ENCODE measurements around the gene CTSL.

DNA sequence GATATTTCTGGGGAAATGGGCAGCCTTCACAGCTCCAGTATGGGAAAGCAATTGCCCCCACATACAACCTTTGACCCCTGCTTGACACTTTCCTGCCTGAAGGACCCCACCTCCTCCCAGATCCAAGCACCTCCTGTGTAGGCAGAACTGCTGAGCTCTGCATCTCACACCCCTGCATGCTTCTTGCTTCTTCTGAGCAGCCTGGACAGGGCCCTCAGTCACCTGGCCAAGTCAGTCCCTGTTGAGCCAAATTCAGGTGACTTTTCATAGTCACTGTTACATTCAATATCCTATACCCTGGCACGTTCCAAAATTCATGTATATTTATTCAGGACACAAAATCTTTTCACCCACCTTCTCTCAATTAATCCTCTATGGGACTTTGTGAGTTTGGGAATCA lies 30.4 kb upstream of the CTSL start:
- TF ChIP-seq, protein P1, sequence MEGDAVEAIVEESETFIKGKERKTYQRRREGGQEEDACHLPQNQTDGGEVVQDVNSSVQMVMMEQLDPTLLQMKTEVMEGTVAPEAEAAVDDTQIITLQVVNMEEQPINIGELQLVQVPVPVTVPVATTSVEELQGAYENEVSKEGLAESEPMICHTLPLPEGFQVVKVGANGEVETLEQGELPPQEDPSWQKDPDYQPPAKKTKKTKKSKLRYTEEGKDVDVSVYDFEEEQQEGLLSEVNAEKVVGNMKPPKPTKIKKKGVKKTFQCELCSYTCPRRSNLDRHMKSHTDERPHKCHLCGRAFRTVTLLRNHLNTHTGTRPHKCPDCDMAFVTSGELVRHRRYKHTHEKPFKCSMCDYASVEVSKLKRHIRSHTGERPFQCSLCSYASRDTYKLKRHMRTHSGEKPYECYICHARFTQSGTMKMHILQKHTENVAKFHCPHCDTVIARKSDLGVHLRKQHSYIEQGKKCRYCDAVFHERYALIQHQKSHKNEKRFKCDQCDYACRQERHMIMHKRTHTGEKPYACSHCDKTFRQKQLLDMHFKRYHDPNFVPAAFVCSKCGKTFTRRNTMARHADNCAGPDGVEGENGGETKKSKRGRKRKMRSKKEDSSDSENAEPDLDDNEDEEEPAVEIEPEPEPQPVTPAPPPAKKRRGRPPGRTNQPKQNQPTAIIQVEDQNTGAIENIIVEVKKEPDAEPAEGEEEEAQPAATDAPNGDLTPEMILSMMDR (IDR thresholded peaks at IDR 0.05; ENCODE audit: insufficient read depth, low read length, poor library complexity, severe bottlenecking) = no peak
- TF ChIP-seq EZH2phosphoT487 (conservative IDR thresholded peaks at IDR 0.05; ENCODE audit: low read length) = no peak
